ENCODE results near the gene NHLH2.

NHLH2 gene

GRCh38 chr1:115814685-115815398, 26.1 kb downstream of the NHLH2 start:
- no peak for TF ChIP-seq CTCF (IDR thresholded peaks at IDR 0.05; ENCODE audit: low read depth, low read length)
- no peak overlapping the region for H3K4me3 ChIP-seq (ENCODE audit: low read depth, low read length)

- no peak for TF ChIP-seq CTCF (IDR thresholded peaks at IDR 0.05; ENCODE audit: low read depth, low read length)
- no peak overlapping the region for H3K4me3 ChIP-seq (ENCODE audit: low read depth, low read length)
These were observed 27.2 kb downstream of the NHLH2 start for GRCh38 chr1:115813727-115814126.

DNA sequence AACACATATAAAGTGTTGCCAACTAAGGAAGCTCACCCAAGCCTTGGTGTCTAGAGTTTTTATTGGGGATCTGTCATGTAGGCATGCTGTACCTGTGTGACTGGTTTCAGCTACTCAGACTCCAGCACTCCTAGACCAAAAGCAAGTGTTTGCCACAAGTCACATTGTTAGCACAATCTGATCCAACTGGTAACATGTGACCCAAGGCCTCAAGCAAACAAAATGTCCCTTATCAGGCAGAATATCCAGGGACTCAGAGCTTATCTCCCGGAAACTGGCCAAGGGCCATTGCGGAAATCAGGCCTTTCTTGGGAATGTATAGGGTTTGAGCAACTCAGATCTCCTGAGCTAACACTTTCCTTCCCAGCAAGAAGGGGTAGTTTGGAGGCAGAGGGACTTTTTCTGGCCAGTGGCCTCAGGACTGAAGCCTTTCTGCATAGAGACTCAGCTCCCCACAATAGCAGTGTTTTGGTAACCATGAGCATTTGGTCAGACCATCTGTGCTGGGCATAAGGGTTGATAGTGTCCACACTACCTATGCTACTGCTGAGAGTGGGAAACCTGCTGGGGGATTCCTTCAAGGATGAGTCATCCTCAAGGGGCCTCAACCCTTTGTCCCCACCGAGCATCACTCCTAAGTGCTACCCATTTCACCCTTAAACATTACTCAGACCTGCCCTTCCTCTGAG, 29.6 kb downstream of the NHLH2 start:
- no peak overlapping the region for H3K4me3 ChIP-seq (ENCODE audit: low read depth, low read length)
- no peak for TF ChIP-seq CTCF (IDR thresholded peaks at IDR 0.05; ENCODE audit: low read depth, low read length)

GRCh38 chr1:115810609-115811008, 30.3 kb downstream of the NHLH2 start:
- no peak overlapping the region for H3K4me3 ChIP-seq (ENCODE audit: low read depth, low read length)
- TF ChIP-seq CTCF (IDR thresholded peaks at IDR 0.05; ENCODE audit: low read depth, low read length) = no peak

- H3K4me3 ChIP-seq (ENCODE audit: low read depth, low read length) = no peak overlapping the region
- no peak for TF ChIP-seq CTCF (IDR thresholded peaks at IDR 0.05; ENCODE audit: low read depth, low read length)
These were observed 31.1 kb downstream of the NHLH2 start for GRCh38 chr1:115809847-115810246.

DNA sequence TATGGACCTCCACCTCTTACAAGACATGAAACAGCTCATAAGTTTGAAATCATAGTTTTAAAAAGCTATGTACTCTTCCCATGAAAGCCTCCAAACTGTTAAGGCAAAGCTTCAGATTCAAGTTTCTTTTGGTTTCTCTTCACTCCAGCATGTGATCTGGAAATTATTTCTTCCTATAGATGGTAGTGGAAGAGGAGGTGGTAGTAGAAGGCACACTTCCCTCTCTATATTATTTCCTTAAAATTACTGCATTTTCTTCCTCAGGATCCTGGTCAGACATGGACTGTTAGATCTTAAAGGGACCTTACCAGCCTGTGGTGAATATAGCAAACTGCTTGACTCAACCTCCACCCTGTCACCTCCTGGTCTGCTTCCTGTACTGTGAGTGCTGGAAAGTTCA, 31.9 kb downstream of the NHLH2 start:
- H3K4me3 ChIP-seq (ENCODE audit: low read depth, low read length) = no peak overlapping the region
- TF ChIP-seq CTCF (IDR thresholded peaks at IDR 0.05; ENCODE audit: low read depth, low read length) = no peak

GRCh38 chr1:115807723-115808122, 33.2 kb downstream of the NHLH2 start:
- peak; percentile 59 for TF ChIP-seq CTCF (IDR thresholded peaks at IDR 0.05; ENCODE audit: low read depth, low read length)

More at GRCh38 chr1:115807723-115808122, 33.2 kb downstream of the NHLH2 start:
- no peak overlapping the region for H3K4me3 ChIP-seq (ENCODE audit: low read depth, low read length)

Measured in WI38 (cell line).